ENCODE measurements around the gene RSRC1. TPM values are rescaled to one million over a fixed set of nuclear protein-coding genes. Genes with fewer than 3 reads are reported as not detected.

Gene RSRC1
- total and polyA plus RNA-seq, 4 experiments from 2014 or later: 23.4 to 35.7 (median 33.7) TPM

DNA sequence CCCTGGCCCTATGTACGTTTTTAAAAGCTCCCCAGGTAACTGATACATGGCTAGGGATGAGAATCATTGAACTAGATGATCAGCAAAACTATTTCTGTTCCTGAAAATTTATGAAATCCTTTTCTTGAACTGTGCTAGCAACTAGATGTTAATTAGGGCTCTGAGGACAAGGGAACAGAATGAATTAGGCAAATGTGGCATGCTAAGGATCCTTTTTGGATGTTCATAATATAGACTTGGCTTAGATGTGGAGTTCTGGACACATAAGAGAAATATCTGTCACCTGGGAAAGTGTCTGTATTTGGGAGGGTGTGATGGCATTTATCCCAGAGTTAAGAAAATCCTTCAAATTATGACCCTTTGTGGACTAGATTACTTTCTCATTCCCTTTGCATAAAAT, 71.2 kb downstream of the RSRC1 start:
- POLR2A ChIA-PET (ENCODE audit: partially characterized antibody): no interaction called here
- peaks cover 0 to 6% (median under 1%) of the 10 kb centered on the region in 4 donors for H3K4me1 Mint-ChIP-seq
- intact Hi-C loops (cut with micrococcal nuclease): no loop called here

DNA sequence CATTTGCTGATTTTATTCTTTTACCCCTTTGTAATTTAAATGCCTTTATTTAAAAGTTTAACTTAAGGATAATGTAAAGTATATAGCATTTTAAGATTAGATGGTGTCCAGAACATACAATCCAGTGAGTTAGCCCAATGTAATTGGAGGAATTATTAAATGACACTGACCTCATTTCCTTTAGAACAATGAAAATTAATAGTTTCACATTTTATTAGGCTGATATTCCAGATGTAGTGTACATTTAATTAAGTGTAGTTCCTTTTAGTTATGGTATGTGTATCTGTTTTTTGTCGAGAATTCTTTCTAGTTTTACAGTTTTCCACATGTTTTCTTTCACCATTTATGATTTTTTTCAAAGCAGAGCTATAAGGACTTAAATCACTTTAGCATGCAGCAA, 75.8 kb downstream of the RSRC1 start:
- intact Hi-C loops (cut with micrococcal nuclease): no loop called here
- no peaks in the 10 kb centered on the region for H3K36me3 ChIP-seq (ENCODE audit: insufficient read depth, low read length)
- H3K9me3 ChIP-seq (ENCODE audit: control insufficient read depth in 1 of 2, low read length in 2 of 2): no peaks in the 10 kb centered on the region
- H3K27ac Mint-ChIP-seq: no peak overlapping the region
- peaks cover 0 to 6% (median 4%) of the 10 kb centered on the region in 4 donors for H3K4me1 Mint-ChIP-seq
- H3K27me3 Mint-ChIP-seq: no peaks in the 10 kb centered on the region
- DNase-seq: no peak
- H3K4me3 ChIP-seq (ENCODE audit: low read length in 2 of 2): no peak overlapping the region
- peaks cover 1 to 13% of the 10 kb centered on the region in 2 donors for H3K36me3 Mint-ChIP-seq
- CTCF ChIA-PET (ENCODE audit: partially characterized antibody): no interaction called here
- H3K27ac ChIP-seq (ENCODE audit: low read depth, low read length): no peak overlapping the region
- POLR2A ChIA-PET (ENCODE audit: partially characterized antibody): no interaction called here
- H3K27me3 ChIP-seq (ENCODE audit: insufficient read depth, low read length): no peaks in the 10 kb centered on the region
- no peaks in the 10 kb centered on the region for H3K4me1 ChIP-seq (ENCODE audit: insufficient read depth, low read length)
- H3K9me3 Mint-ChIP-seq: peaks cover 0 to 5% (median 0%) of the 10 kb centered on the region in 8 donors
- no peak overlapping the region for H3K4me3 Mint-ChIP-seq

More for the DNA sequence above, 71.2 kb downstream of the RSRC1 start:
- Histone ChIP-seq H3K36me3 (ENCODE audit: insufficient read depth, low read length) (no peaks in the 10 kb centered on the region), H3K4me1 (ENCODE audit: insufficient read depth, low read length) (no peaks in the 10 kb centered on the region), H3K4me3 (ENCODE audit: low read length in 2 of 2) (no peak overlapping the region), H3K27ac (ENCODE audit: low read depth, low read length) (no peak overlapping the region), H3K9me3 (ENCODE audit: control insufficient read depth in 1 of 2, low read length in 2 of 2) (no peaks in the 10 kb centered on the region), H3K27me3 (ENCODE audit: insufficient read depth, low read length) (no peaks in the 10 kb centered on the region)
- Mint-ChIP-seq H3K4me3 (no peak overlapping the region), H3K36me3 (peaks cover 18% of the 10 kb centered on the region in 2 donors), H3K9me3 (peaks cover 2 to 29% (median 16%) of the 10 kb centered on the region in 8 donors), H3K27ac (no peak overlapping the region), H3K27me3 (no peaks in the 10 kb centered on the region)
- no peak for DNase-seq
- CTCF ChIA-PET (ENCODE audit: partially characterized antibody): no interaction called here

DNA sequence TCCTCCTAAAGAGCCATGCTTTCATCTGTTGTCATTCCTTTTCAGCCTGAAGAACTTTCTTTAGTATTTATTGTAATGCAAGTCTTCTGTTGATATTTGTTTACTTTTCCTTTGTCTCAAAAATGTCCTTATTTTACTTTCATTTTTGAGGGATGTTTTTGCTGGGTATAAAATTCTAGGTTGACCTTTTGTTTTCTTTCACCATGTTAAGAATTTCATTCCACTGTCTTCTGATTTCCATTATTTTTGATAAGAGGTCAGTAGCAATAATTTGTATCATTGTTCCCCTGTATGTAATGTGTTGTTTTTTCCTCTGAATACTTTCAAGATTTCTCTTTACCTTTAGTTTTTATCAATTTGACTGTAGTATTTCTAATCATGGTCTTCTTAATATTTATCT, 91.1 kb downstream of the RSRC1 start:
- no peak for DNase-seq
- peak overlapping the region in 1 of 7 donors; percentile 41 for H3K27ac Mint-ChIP-seq
- CTCF ChIA-PET (ENCODE audit: partially characterized antibody): no interaction called here
- H3K9me3 ChIP-seq (ENCODE audit: control insufficient read depth in 1 of 2, low read length in 2 of 2): peaks cover 0 to 7% of the 10 kb centered on the region in 2 donors
- no peaks in the 10 kb centered on the region for H3K27me3 Mint-ChIP-seq
- H3K36me3 ChIP-seq (ENCODE audit: insufficient read depth, low read length): no peaks in the 10 kb centered on the region
- peaks cover 10 to 58% (median 49%) of the 10 kb centered on the region in 8 donors for H3K9me3 Mint-ChIP-seq
- peaks cover 43 to 83% of the 10 kb centered on the region in 2 donors for H3K36me3 Mint-ChIP-seq
- no peaks in the 10 kb centered on the region for H3K27me3 ChIP-seq (ENCODE audit: insufficient read depth, low read length)
- H3K4me1 Mint-ChIP-seq: peaks cover 0 to 3% (median 0%) of the 10 kb centered on the region in 4 donors
- H3K4me3 ChIP-seq (ENCODE audit: low read length in 2 of 2): no peak overlapping the region
- intact Hi-C loops (cut with micrococcal nuclease): no loop called here
- POLR2A ChIA-PET (ENCODE audit: partially characterized antibody): no interaction called here
- no peak overlapping the region for H3K4me3 Mint-ChIP-seq
- H3K27ac ChIP-seq (ENCODE audit: low read depth, low read length): no peak overlapping the region
- H3K4me1 ChIP-seq (ENCODE audit: insufficient read depth, low read length): no peaks in the 10 kb centered on the region

DNA sequence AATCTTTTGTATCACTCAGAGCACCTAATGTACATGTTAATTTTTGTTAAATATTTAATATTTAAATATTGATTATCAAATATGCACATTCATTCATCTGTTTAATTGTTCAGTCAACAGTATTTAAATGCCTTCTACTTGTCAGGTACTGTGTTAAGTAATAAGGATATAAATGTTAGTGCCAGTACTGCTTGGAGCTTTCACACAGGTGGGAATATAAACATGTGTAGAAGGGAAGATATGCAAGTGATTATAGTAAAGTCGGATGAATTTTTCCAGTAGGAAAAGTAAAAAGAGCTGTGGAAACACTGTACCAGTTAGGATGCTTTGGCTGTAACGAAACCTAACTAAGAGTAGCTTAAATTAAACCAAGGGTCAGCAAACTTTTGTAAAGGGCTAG, 95.4 kb downstream of the RSRC1 start:
- H3K4me1 Mint-ChIP-seq: peaks cover 0 to 5% (median 3%) of the 10 kb centered on the region in 4 donors
- Histone ChIP-seq H3K9me3 (ENCODE audit: control insufficient read depth in 1 of 2, low read length in 2 of 2) (no peaks in the 10 kb centered on the region), H3K36me3 (ENCODE audit: insufficient read depth, low read length) (no peaks in the 10 kb centered on the region), H3K4me1 (ENCODE audit: insufficient read depth, low read length) (no peaks in the 10 kb centered on the region), H3K27ac (ENCODE audit: low read depth, low read length) (no peak overlapping the region), H3K4me3 (ENCODE audit: low read length in 2 of 2) (no peak overlapping the region), H3K27me3 (ENCODE audit: insufficient read depth, low read length) (no peaks in the 10 kb centered on the region)
- intact Hi-C loops (cut with micrococcal nuclease): no loop called here
- ChIA-PET POLR2A (ENCODE audit: partially characterized antibody) (no interaction called here), CTCF (ENCODE audit: partially characterized antibody) (no interaction called here)
- H3K36me3 Mint-ChIP-seq: peaks cover 32 to 68% of the 10 kb centered on the region in 2 donors
- no peak overlapping the region for H3K4me3 Mint-ChIP-seq
- H3K27ac Mint-ChIP-seq: no peak overlapping the region
- DNase-seq: no peak
- no peaks in the 10 kb centered on the region for H3K27me3 Mint-ChIP-seq
- peaks cover 7 to 24% (median 15%) of the 10 kb centered on the region in 8 donors for H3K9me3 Mint-ChIP-seq

DNA sequence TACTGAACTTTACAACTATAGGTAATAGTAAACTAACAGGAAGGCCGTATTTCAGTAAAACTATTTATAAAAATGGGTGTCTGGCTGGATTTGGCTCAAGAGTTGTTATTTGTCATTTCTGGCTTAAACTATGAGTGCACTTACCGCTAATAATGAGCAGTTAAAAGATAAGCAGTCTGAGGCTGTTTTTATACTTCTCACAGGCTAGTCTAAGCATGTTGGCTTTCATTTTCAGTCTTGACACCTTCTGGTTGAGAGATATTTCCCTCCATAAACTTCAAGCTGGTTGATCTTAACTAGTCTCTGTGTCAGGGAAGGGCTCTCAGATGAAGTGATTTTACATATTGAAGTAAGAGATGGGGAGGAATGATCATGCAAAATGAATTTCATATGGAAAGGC, 96.1 kb downstream of the RSRC1 start:
- Mint-ChIP-seq H3K36me3 (peaks cover 32 to 65% of the 10 kb centered on the region in 2 donors), H3K4me1 (peaks cover 0 to 5% (median 3%) of the 10 kb centered on the region in 4 donors), H3K27me3 (no peaks in the 10 kb centered on the region), H3K4me3 (no peak overlapping the region), H3K9me3 (peaks cover 7 to 17% (median 11%) of the 10 kb centered on the region in 8 donors), H3K27ac (peak overlapping the region in 1 of 7 donors; percentile 18)
- Histone ChIP-seq H3K27ac (ENCODE audit: low read depth, low read length) (no peak overlapping the region), H3K4me1 (ENCODE audit: insufficient read depth, low read length) (no peaks in the 10 kb centered on the region), H3K27me3 (ENCODE audit: insufficient read depth, low read length) (no peaks in the 10 kb centered on the region), H3K4me3 (ENCODE audit: low read length in 2 of 2) (no peak overlapping the region), H3K36me3 (ENCODE audit: insufficient read depth, low read length) (no peaks in the 10 kb centered on the region), H3K9me3 (ENCODE audit: control insufficient read depth in 1 of 2, low read length in 2 of 2) (no peaks in the 10 kb centered on the region)
- CTCF ChIA-PET (ENCODE audit: partially characterized antibody): no interaction called here
- POLR2A ChIA-PET (ENCODE audit: partially characterized antibody): no interaction called here
- intact Hi-C loops (cut with micrococcal nuclease): no loop called here
- DNase-seq: no peak

GRCh38 chr3:158210067-158210466, 100.2 kb downstream of the RSRC1 start:
- intact Hi-C loops (cut with micrococcal nuclease): no loop called here
- POLR2A ChIA-PET (ENCODE audit: partially characterized antibody): no interaction called here

DNA sequence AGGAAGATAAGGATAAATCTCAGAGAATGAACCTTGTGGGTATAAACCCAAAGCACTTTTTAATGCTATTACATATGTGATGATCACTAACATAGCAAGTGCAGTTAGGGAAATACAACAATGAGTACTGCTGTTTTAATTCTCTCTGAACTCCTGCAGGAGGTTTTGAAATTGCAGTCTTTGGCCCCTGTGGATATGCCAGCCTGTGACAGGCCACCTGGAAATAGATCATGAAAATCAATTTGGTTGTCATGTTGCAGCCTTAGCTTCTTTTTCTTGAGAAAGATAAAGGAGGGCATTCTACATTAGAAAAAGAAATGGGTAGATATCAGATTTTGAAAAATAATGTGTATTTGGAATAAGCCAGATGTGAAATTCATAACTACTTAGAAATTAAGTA, 103.6 kb downstream of the RSRC1 start:
- Histone ChIP-seq H3K9me3 (ENCODE audit: control insufficient read depth in 1 of 2, low read length in 2 of 2) (no peaks in the 10 kb centered on the region), H3K27ac (ENCODE audit: low read depth, low read length) (no peak overlapping the region), H3K4me1 (ENCODE audit: insufficient read depth, low read length) (no peaks in the 10 kb centered on the region), H3K4me3 (ENCODE audit: low read length in 2 of 2) (no peak overlapping the region), H3K27me3 (ENCODE audit: insufficient read depth, low read length) (no peaks in the 10 kb centered on the region), H3K36me3 (ENCODE audit: insufficient read depth, low read length) (no peaks in the 10 kb centered on the region)
- H3K9me3 Mint-ChIP-seq: peaks cover 0 to 8% (median 0%) of the 10 kb centered on the region in 8 donors
- CTCF ChIA-PET (ENCODE audit: partially characterized antibody): no interaction called here
- no peak for DNase-seq
- peaks cover 0 to 14% (median 4%) of the 10 kb centered on the region in 4 donors for H3K4me1 Mint-ChIP-seq
- POLR2A ChIA-PET (ENCODE audit: partially characterized antibody): no interaction called here
- intact Hi-C loops (cut with micrococcal nuclease): no loop called here
- H3K27ac Mint-ChIP-seq: no peak overlapping the region
- H3K36me3 Mint-ChIP-seq: peaks cover 15 to 46% of the 10 kb centered on the region in 2 donors
- no peak overlapping the region for H3K4me3 Mint-ChIP-seq
- H3K27me3 Mint-ChIP-seq: no peaks in the 10 kb centered on the region

More at GRCh38 chr3:158210067-158210466, 100.2 kb downstream of the RSRC1 start:
- no peaks in the 10 kb centered on the region for H3K4me1 ChIP-seq (ENCODE audit: insufficient read depth, low read length)
- Mint-ChIP-seq H3K27ac (no peak overlapping the region), H3K27me3 (no peaks in the 10 kb centered on the region), H3K9me3 (peaks cover 0 to 7% (median 0%) of the 10 kb centered on the region in 8 donors), H3K4me1 (peaks cover 0 to 8% (median 4%) of the 10 kb centered on the region in 4 donors), H3K36me3 (peaks cover 20 to 51% of the 10 kb centered on the region in 2 donors), H3K4me3 (no peak overlapping the region)
- no peaks in the 10 kb centered on the region for H3K27me3 ChIP-seq (ENCODE audit: insufficient read depth, low read length)
- H3K9me3 ChIP-seq (ENCODE audit: control insufficient read depth in 1 of 2, low read length in 2 of 2): no peaks in the 10 kb centered on the region
- CTCF ChIA-PET (ENCODE audit: partially characterized antibody): no interaction called here
- no peak overlapping the region for H3K4me3 ChIP-seq (ENCODE audit: low read length in 2 of 2)
- no peak overlapping the region for H3K27ac ChIP-seq (ENCODE audit: low read depth, low read length)
- no peak for DNase-seq
- no peaks in the 10 kb centered on the region for H3K36me3 ChIP-seq (ENCODE audit: insufficient read depth, low read length)

DNA sequence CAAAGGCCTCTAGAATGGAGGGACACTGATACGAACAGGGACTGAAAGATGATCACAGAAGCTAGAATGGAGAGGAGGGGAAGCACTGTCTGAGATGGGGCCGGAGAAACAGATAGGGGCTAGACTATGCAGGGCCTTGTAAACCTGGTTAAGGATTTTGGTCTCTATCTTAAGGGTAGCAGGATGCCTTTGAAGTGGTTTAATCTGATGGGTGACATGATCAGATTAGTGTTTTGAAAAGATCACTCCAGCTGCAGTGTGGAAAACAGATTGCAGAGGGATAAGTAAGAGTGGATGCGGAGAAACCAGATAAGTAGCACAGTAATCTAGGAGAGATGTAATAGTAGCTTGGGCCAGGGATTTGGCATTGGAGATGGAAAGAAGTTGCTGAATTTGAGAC, 108.1 kb downstream of the RSRC1 start:
- peaks cover 0 to 6% (median 0%) of the 10 kb centered on the region in 8 donors for H3K9me3 Mint-ChIP-seq
- H3K36me3 Mint-ChIP-seq: peaks cover 6 to 30% of the 10 kb centered on the region in 2 donors
- no peaks in the 10 kb centered on the region for H3K4me1 ChIP-seq (ENCODE audit: insufficient read depth, low read length)
- H3K27me3 Mint-ChIP-seq: no peaks in the 10 kb centered on the region
- H3K27ac ChIP-seq (ENCODE audit: low read depth, low read length): no peak overlapping the region
- no peaks in the 10 kb centered on the region for H3K36me3 ChIP-seq (ENCODE audit: insufficient read depth, low read length)
- ChIA-PET POLR2A (ENCODE audit: partially characterized antibody) (no interaction called here), CTCF (ENCODE audit: partially characterized antibody) (no interaction called here)
- no peaks in the 10 kb centered on the region for H3K9me3 ChIP-seq (ENCODE audit: control insufficient read depth in 1 of 2, low read length in 2 of 2)
- H3K4me1 Mint-ChIP-seq: peaks cover 0 to 14% (median 6%) of the 10 kb centered on the region in 4 donors
- H3K27me3 ChIP-seq (ENCODE audit: insufficient read depth, low read length): no peaks in the 10 kb centered on the region
- no peak overlapping the region for H3K4me3 Mint-ChIP-seq
- H3K27ac Mint-ChIP-seq: no peak overlapping the region
- intact Hi-C loops (cut with micrococcal nuclease): no loop called here
- DNase-seq: no peak
- no peak overlapping the region for H3K4me3 ChIP-seq (ENCODE audit: low read length in 2 of 2)

Data from CD4-positive, alpha-beta memory T cell (primary cell).